Measurements from ENCODE around the gene AANAT. TPM values are rescaled to one million over a fixed set of nuclear protein-coding genes. Genes with fewer than 3 reads are reported as not detected.

Gene AANAT
- total RNA-seq, 6 experiments from 2014 or later, result 0.21 TPM; not detected in 5

- Mint-ChIP-seq H3K4me1 (ENCODE audit: low read depth) (peaks cover 25% of the 10 kb centered on the region), H3K4me3 (peak overlapping the region; percentile 74), H3K27ac (peak overlapping the region; percentile 78), H3K27me3 (ENCODE audit: insufficient read depth) (no peaks in the 10 kb centered on the region; the same call in 1 of the 2 replicates), H3K36me3 (ENCODE audit: low read depth) (no peaks in the 10 kb centered on the region), H3K9me3 (no peaks in the 10 kb centered on the region)
- peak; percentile 72 for DNase-seq
- no peak for TF ChIP-seq CTCF (IDR thresholded peaks at IDR 0.05)
Measured at GRCh38 chr17:76492989-76493501, 25.6 kb downstream of the AANAT start.

- Mint-ChIP-seq H3K4me3 (peak overlapping the region; percentile 74), H3K4me1 (ENCODE audit: low read depth) (peaks cover 31% of the 10 kb centered on the region), H3K27me3 (ENCODE audit: insufficient read depth) (no peaks in the 10 kb centered on the region; the same call in 1 of the 2 replicates), H3K9me3 (no peaks in the 10 kb centered on the region), H3K27ac (peak overlapping the region; percentile 78), H3K36me3 (ENCODE audit: low read depth) (no peaks in the 10 kb centered on the region)
- no peak for DNase-seq
- TF ChIP-seq CTCF (IDR thresholded peaks at IDR 0.05), result no peak
Measured at GRCh38 chr17:76493505-76494167, 26.2 kb downstream of the AANAT start.

- peaks cover 52% of the 10 kb centered on the region for H3K4me1 Mint-ChIP-seq (ENCODE audit: low read depth)
- no peak overlapping the region for H3K27ac Mint-ChIP-seq
- H3K9me3 Mint-ChIP-seq, result no peaks in the 10 kb centered on the region
- no peak for TF ChIP-seq CTCF (IDR thresholded peaks at IDR 0.05)
- no peak overlapping the region for H3K4me3 Mint-ChIP-seq
- DNase-seq, result no peak
- H3K36me3 Mint-ChIP-seq (ENCODE audit: low read depth), result no peaks in the 10 kb centered on the region
- no peaks in the 10 kb centered on the region; the same call in 1 of the 2 replicates for H3K27me3 Mint-ChIP-seq (ENCODE audit: insufficient read depth)
Measured at GRCh38 chr17:76495663-76496400, 28.4 kb downstream of the AANAT start.

GRCh38 chr17:76496464-76496863, 29.1 kb downstream of the AANAT start:
- Mint-ChIP-seq H3K4me1 (ENCODE audit: low read depth) (peaks cover 54% of the 10 kb centered on the region), H3K9me3 (no peaks in the 10 kb centered on the region), H3K36me3 (ENCODE audit: low read depth) (no peaks in the 10 kb centered on the region), H3K27me3 (ENCODE audit: insufficient read depth) (no peaks in the 10 kb centered on the region; the same call in 1 of the 2 replicates), H3K27ac (no peak overlapping the region), H3K4me3 (no peak overlapping the region)
- no peak for TF ChIP-seq CTCF (IDR thresholded peaks at IDR 0.05)
- no peak for DNase-seq

- no peaks in the 10 kb centered on the region for H3K36me3 Mint-ChIP-seq (ENCODE audit: low read depth)
- peaks cover 1% of the 10 kb centered on the region for H3K27me3 Mint-ChIP-seq (ENCODE audit: insufficient read depth)
- peak overlapping the region; percentile 93 for H3K27ac Mint-ChIP-seq
- peaks cover 57% of the 10 kb centered on the region for H3K4me1 Mint-ChIP-seq (ENCODE audit: low read depth)
- no peaks in the 10 kb centered on the region for H3K9me3 Mint-ChIP-seq
- no peak for TF ChIP-seq CTCF (IDR thresholded peaks at IDR 0.05)
- H3K4me3 Mint-ChIP-seq, result peak overlapping the region; percentile 77
- no peak for DNase-seq
Measured at GRCh38 chr17:76497699-76497978, 30.2 kb downstream of the AANAT start.
